ENCODE measurements around the gene UBR3.

DNA sequence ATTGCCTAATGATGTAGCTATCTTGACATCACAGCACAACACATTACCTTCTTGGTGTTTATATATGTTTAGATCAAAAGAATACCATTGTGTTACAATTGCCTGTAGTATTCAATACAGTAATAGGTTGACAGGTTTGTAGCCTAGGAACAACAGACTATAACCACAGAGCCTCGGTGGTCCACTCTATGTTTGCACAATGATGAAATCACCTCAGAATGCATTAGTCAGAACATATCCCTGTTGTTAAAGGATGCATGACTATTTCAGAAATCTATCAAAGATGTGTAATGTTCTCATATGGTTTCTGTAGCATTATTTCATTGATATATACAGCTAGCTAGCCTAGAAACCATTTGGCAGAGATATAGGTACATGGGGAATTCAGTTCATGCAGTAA, 11.4 kb upstream of the UBR3 start:
- TF ChIP-seq, protein P1, sequence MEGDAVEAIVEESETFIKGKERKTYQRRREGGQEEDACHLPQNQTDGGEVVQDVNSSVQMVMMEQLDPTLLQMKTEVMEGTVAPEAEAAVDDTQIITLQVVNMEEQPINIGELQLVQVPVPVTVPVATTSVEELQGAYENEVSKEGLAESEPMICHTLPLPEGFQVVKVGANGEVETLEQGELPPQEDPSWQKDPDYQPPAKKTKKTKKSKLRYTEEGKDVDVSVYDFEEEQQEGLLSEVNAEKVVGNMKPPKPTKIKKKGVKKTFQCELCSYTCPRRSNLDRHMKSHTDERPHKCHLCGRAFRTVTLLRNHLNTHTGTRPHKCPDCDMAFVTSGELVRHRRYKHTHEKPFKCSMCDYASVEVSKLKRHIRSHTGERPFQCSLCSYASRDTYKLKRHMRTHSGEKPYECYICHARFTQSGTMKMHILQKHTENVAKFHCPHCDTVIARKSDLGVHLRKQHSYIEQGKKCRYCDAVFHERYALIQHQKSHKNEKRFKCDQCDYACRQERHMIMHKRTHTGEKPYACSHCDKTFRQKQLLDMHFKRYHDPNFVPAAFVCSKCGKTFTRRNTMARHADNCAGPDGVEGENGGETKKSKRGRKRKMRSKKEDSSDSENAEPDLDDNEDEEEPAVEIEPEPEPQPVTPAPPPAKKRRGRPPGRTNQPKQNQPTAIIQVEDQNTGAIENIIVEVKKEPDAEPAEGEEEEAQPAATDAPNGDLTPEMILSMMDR (tag by site-specific recombination; IDR thresholded peaks at IDR 0.05): no peak
- TF ChIP-seq, protein P2, sequence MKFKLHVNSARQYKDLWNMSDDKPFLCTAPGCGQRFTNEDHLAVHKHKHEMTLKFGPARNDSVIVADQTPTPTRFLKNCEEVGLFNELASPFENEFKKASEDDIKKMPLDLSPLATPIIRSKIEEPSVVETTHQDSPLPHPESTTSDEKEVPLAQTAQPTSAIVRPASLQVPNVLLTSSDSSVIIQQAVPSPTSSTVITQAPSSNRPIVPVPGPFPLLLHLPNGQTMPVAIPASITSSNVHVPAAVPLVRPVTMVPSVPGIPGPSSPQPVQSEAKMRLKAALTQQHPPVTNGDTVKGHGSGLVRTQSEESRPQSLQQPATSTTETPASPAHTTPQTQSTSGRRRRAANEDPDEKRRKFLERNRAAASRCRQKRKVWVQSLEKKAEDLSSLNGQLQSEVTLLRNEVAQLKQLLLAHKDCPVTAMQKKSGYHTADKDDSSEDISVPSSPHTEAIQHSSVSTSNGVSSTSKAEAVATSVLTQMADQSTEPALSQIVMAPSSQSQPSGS (tag by site-specific recombination; IDR thresholded peaks at IDR 0.05; ENCODE audit: low read depth): no peak
- TF ChIP-seq ZNF274 (IDR thresholded peaks at IDR 0.05; ENCODE audit: low read length) (no peak), ZNF274 (tag by site-specific recombination; IDR thresholded peaks at IDR 0.05; ENCODE audit: borderline replicate concordance) (no peak), ZNF776 (tag by site-specific recombination; IDR thresholded peaks at IDR 0.05; ENCODE audit: borderline replicate concordance) (no peak)
